Measurements from ENCODE around the gene MFSD12.

The MFSD12 gene

GRCh38 chr19:3527238-3527910 lies 30.0 kb downstream of the MFSD12 start:
- no peak for TF ChIP-seq JUND (IDR thresholded peaks at IDR 0.05; ENCODE audit: low read depth)
- DNase-seq (ENCODE audit: low read depth in 1 of 2, low spot score in 1 of 2) = no peak
- in situ Hi-C loops (cut with HindIII; ENCODE audit: low pct_unique_long_range_greater_than_20kb, low sequenced_read_pairs) = no loop called here

GRCh38 chr19:3526507-3527237 lies 30.7 kb downstream of the MFSD12 start:
- in situ Hi-C loops (cut with HindIII; ENCODE audit: low pct_unique_long_range_greater_than_20kb, low sequenced_read_pairs) = no loop called here
- TF ChIP-seq JUND (IDR thresholded peaks at IDR 0.05; ENCODE audit: low read depth) = no peak
- DNase-seq (ENCODE audit: low read depth in 1 of 2, low spot score in 1 of 2) = no peak

- TF ChIP-seq JUND (IDR thresholded peaks at IDR 0.05; ENCODE audit: low read depth) = no peak
- DNase-seq (ENCODE audit: low read depth in 1 of 2, low spot score in 1 of 2) = no peak
- in situ Hi-C loops (cut with HindIII; ENCODE audit: low pct_unique_long_range_greater_than_20kb, low sequenced_read_pairs) = no loop called here
Observed at GRCh38 chr19:3524904-3525451, 32.4 kb downstream of the MFSD12 start.

- in situ Hi-C loops (cut with HindIII; ENCODE audit: low pct_unique_long_range_greater_than_20kb, low sequenced_read_pairs) = no loop called here
- DNase-seq (ENCODE audit: low read depth in 1 of 2, low spot score in 1 of 2) = no peak
- TF ChIP-seq JUND (IDR thresholded peaks at IDR 0.05; ENCODE audit: low read depth) = no peak
Observed at GRCh38 chr19:3524078-3524842, 33.1 kb downstream of the MFSD12 start.

GRCh38 chr19:3523361-3524077 lies 33.9 kb downstream of the MFSD12 start:
- TF ChIP-seq JUND (IDR thresholded peaks at IDR 0.05; ENCODE audit: low read depth) = no peak
- no peak for DNase-seq (ENCODE audit: low read depth in 1 of 2, low spot score in 1 of 2)
- in situ Hi-C loops (cut with HindIII; ENCODE audit: low pct_unique_long_range_greater_than_20kb, low sequenced_read_pairs) = no loop called here

GRCh38 chr19:3522421-3523360 lies 34.7 kb downstream of the MFSD12 start:
- in situ Hi-C loops (cut with HindIII; ENCODE audit: low pct_unique_long_range_greater_than_20kb, low sequenced_read_pairs) = no loop called here
- TF ChIP-seq JUND (IDR thresholded peaks at IDR 0.05; ENCODE audit: low read depth) = no peak
- no peak for DNase-seq (ENCODE audit: low read depth in 1 of 2, low spot score in 1 of 2)

- DNase-seq (ENCODE audit: low read depth in 1 of 2, low spot score in 1 of 2) = no peak
- TF ChIP-seq JUND (IDR thresholded peaks at IDR 0.05; ENCODE audit: low read depth) = no peak
- in situ Hi-C loops (cut with HindIII; ENCODE audit: low pct_unique_long_range_greater_than_20kb, low sequenced_read_pairs) = no loop called here
Observed at GRCh38 chr19:3521104-3521445, 36.3 kb downstream of the MFSD12 start.

- in situ Hi-C loops (cut with HindIII; ENCODE audit: low pct_unique_long_range_greater_than_20kb, low sequenced_read_pairs) = no loop called here
- DNase-seq (ENCODE audit: low read depth in 1 of 2, low spot score in 1 of 2) = no peak
- TF ChIP-seq JUND (IDR thresholded peaks at IDR 0.05; ENCODE audit: low read depth) = no peak
Observed at GRCh38 chr19:3520166-3521103, 37.0 kb downstream of the MFSD12 start.

- no peak for DNase-seq (ENCODE audit: low read depth in 1 of 2, low spot score in 1 of 2)
- in situ Hi-C loops (cut with HindIII; ENCODE audit: low pct_unique_long_range_greater_than_20kb, low sequenced_read_pairs) = no loop called here
Observed at GRCh38 chr19:3519126-3519525, 38.3 kb downstream of the MFSD12 start.

GRCh38 chr19:3518659-3519058 lies 38.7 kb downstream of the MFSD12 start:
- TF ChIP-seq JUND (IDR thresholded peaks at IDR 0.05; ENCODE audit: low read depth) = no peak
- in situ Hi-C loops (cut with HindIII; ENCODE audit: low pct_unique_long_range_greater_than_20kb, low sequenced_read_pairs) = no loop called here
- DNase-seq (ENCODE audit: low read depth in 1 of 2, low spot score in 1 of 2) = no peak

More at GRCh38 chr19:3519126-3519525, 38.3 kb downstream of the MFSD12 start:
- no peak for TF ChIP-seq JUND (IDR thresholded peaks at IDR 0.05; ENCODE audit: low read depth)
